ENCODE measurements around the gene FXYD6. TPM values are rescaled to one million over a fixed set of nuclear protein-coding genes. Genes with fewer than 3 reads are reported as not detected.
A peak's percentile ranks its signal among the peaks of the same experiment; 100 is the strongest.

The FXYD6 gene
- total and polyA plus RNA-seq, 9 of the 15 experiments (the other 6 are each of a cell fraction or from before 2014, with no cell fraction given): 0.07 to 0.35 TPM; not detected in 7

- FAIRE-seq: no peak
- in situ Hi-C loops (cut with MboI): no loop called here
These were observed 37.9 kb upstream of the FXYD6 start for GRCh38 chr11:117914398-117914761.

GRCh38 chr11:117913736-117914397 is 37.4 kb upstream of the FXYD6 start:
- WGBS (ENCODE audit: insufficient coverage, low coverage, missing lambda C conversion rate): 23% methylated on average over 9 of the region's 9 CpGs
- intact Hi-C loops (cut with micrococcal nuclease): loop anchor here (5.0 kb wide), 1 partner anchor 33 kb away; no protein-coding TSS in a partner anchor
- Histone ChIP-seq H3K79me2 (ENCODE audit: control insufficient read depth, insufficient read depth, low read length) (no peaks in the 10 kb centered on the region), H3K4me3 (no peak overlapping the region), H3K27ac (ENCODE audit: extremely low read depth, low read depth, low read length) (no peak overlapping the region; the same call in 2 of the 3 replicates), H2AFZ (ENCODE audit: low read depth, low read length) (no peak overlapping the region), H3K4me2 (ENCODE audit: insufficient read depth, low read length) (no peak overlapping the region), H3K4me1 (replicated peaks in 1 of 2; ENCODE audit: control insufficient read depth in 2 of 2, insufficient read depth in 2 of 2, low read length in 2 of 2) (peaks cover 19 to 24% of the 10 kb centered on the region in 2 experiments; a peak in 4 of 5 replicates), H3K27me3 (ENCODE audit: control insufficient read depth in 2 of 2, insufficient read depth in 2 of 2, low read length in 2 of 2) (peaks cover 22 to 50% of the 10 kb centered on the region in 2 experiments; a peak in 4 of 5 replicates), H3K9me1 (ENCODE audit: control insufficient read depth, insufficient read depth, low read length) (no peaks in the 10 kb centered on the region), H4K20me1 (replicated peaks; ENCODE audit: control insufficient read depth, insufficient read depth, low read length) (0 out of 2 replicates have a peak, but pooled peaks cover 6% of the 10 kb centered on the region), H3K36me3 (ENCODE audit: control insufficient read depth, insufficient read depth, low read length) (no peaks in the 10 kb centered on the region), H3K9me3 (replicated peaks; ENCODE audit: control insufficient read depth, insufficient read depth, low read depth, low read length) (no peaks in the 10 kb centered on the region), H3K9ac (ENCODE audit: insufficient read depth in 1 of 2, low read depth in 2 of 2, low read length in 2 of 2) (0 out of 4 replicates have a peak overlapping the region, but pooled peaks of 1 of the 2 experiments have one; percentile 26)
- no peak for DNase-seq (ENCODE audit: extremely low read depth in 1 of 4, low spot score in 3 of 4)
- CTCF ChIA-PET (ENCODE audit: low intra/inter-chr PET ratio): no interaction called here
- BruUV-seq (replicated peaks): no TSS peak
- POLR2A ChIA-PET: interaction anchor here (1.1 kb wide), 1 partner anchor 15 kb away, joined by 5 read pairs; the partner anchor contains the start of gene TMPRSS13
- in situ Hi-C loops (cut with MboI): no loop called here
- ATAC-seq: no peak
- no peak for FAIRE-seq
- TF ChIP-seq ZNF212 (CRISPR knock-in tag; IDR thresholded peaks at IDR 0.05) (no peak), NRF1 (conservative IDR thresholded peaks at IDR 0.05 in 1 of 2, IDR thresholded peaks at IDR 0.05 in 1 of 2) (peak in 1 of 2 experiments; percentile 28; a peak in 1 of 4 replicates), REST (IDR thresholded peaks at IDR 0.05; ENCODE audit: borderline replicate concordance) (no peak), REST (CRISPR knock-in tag; IDR thresholded peaks at IDR 0.05; ENCODE audit: low read depth) (no peak), SP2 (IDR thresholded peaks at IDR 0.05; ENCODE audit: extremely low read depth, low read depth, low read length, poor library complexity, severe bottlenecking) (no peak)

More at GRCh38 chr11:117914398-117914761, 37.9 kb upstream of the FXYD6 start:
- BruUV-seq (replicated peaks): no TSS peak
- no peak for ATAC-seq
- TF ChIP-seq ARNT (IDR thresholded peaks at IDR 0.05): peak in 1 of 2 experiments; percentile 74; a peak in 1 of 4 replicates
- TF ChIP-seq SP1 (CRISPR knock-in tag; IDR thresholded peaks at IDR 0.05): no peak
- Histone ChIP-seq H3K4me1 (replicated peaks in 1 of 2; ENCODE audit: control insufficient read depth in 2 of 2, insufficient read depth in 2 of 2, low read length in 2 of 2) (peaks cover 14 to 19% of the 10 kb centered on the region in 2 experiments; a peak in 4 of 5 replicates), H3K27me3 (ENCODE audit: control insufficient read depth in 2 of 2, insufficient read depth in 2 of 2, low read length in 2 of 2) (peaks cover 22 to 54% of the 10 kb centered on the region in 2 experiments; a peak in 4 of 5 replicates), H3K4me2 (ENCODE audit: insufficient read depth, low read length) (no peak overlapping the region), H3K9me1 (ENCODE audit: control insufficient read depth, insufficient read depth, low read length) (no peaks in the 10 kb centered on the region), H3K9me3 (replicated peaks; ENCODE audit: control insufficient read depth, insufficient read depth, low read depth, low read length) (no peaks in the 10 kb centered on the region), H4K20me1 (replicated peaks; ENCODE audit: control insufficient read depth, insufficient read depth, low read length) (0 out of 2 replicates have a peak, but pooled peaks cover 6% of the 10 kb centered on the region), H3K79me2 (ENCODE audit: control insufficient read depth, insufficient read depth, low read length) (no peaks in the 10 kb centered on the region), H3K27ac (ENCODE audit: extremely low read depth, low read depth, low read length) (no peak overlapping the region; the same call in 2 of the 3 replicates), H3K9ac (ENCODE audit: insufficient read depth in 1 of 2, low read depth in 2 of 2, low read length in 2 of 2) (0 out of 4 replicates have a peak overlapping the region, but pooled peaks of 1 of the 2 experiments have one; percentile 26), H3K4me3 (no peak overlapping the region), H2AFZ (ENCODE audit: low read depth, low read length) (no peak overlapping the region), H3K36me3 (ENCODE audit: control insufficient read depth, insufficient read depth, low read length) (no peaks in the 10 kb centered on the region)
- 10% methylated on average over 5 of the region's 5 CpGs for WGBS (ENCODE audit: insufficient coverage, low coverage, missing lambda C conversion rate)
- ChIA-PET CTCF (ENCODE audit: low intra/inter-chr PET ratio) (no interaction called here), POLR2A (interaction anchor here (1.1 to 1.2 kb wide), 2 partner anchors 14 to 15 kb away, joined by 4 to 5 read pairs; partner anchors contain the start of gene TMPRSS13)
- DNase-seq (ENCODE audit: extremely low read depth in 1 of 4, low spot score in 3 of 4): no peak
- intact Hi-C loops (cut with micrococcal nuclease): loop anchor here (5.0 kb wide), 1 partner anchor 33 kb away; no protein-coding TSS in a partner anchor

All from K562 (cell line).